Lower lobe of right lung (tissue), 2 donors: ENCODE measurements around the gene PPP1R11. TPM values are rescaled to one million over a fixed set of nuclear protein-coding genes. Genes with fewer than 3 reads are reported as not detected.

ENCODE experiments used
- ATAC-seq, 2 donors: fragments of 200-7000 bp; cut with Tn5 transposase; one replicate each; pipeline ENCODE4 v1.9.1; 2020 to 2022; ENCODE audit warnings: mild to moderate bottlenecking in 2 of 2, moderate library complexity in 2 of 2
- DNase-seq: peaks from one replicate; pipeline ENCODE4 v3.0.0-alpha.2; 2020
- H3K27ac ChIP-seq: fragments of 200-600 bp; one replicate; pipeline ENCODE4 v1.8.0; 2022
- H3K27me3 ChIP-seq: fragments of 200-600 bp; one replicate; pipeline ENCODE4 v1.8.0; 2022; ENCODE audit warnings: low read depth
- H3K36me3 ChIP-seq: fragments of 200-600 bp; one replicate; pipeline ENCODE4 v1.8.0; 2022; ENCODE audit warnings: mild to moderate bottlenecking
- H3K4me1 ChIP-seq: fragments of 200-600 bp; one replicate; pipeline ENCODE4 v1.8.0; 2022
- H3K4me3 ChIP-seq: fragments of 200-600 bp; one replicate; pipeline ENCODE4 v1.8.0; 2022; ENCODE audit warnings: mild to moderate bottlenecking
- H3K9me3 ChIP-seq: fragments of 200-600 bp; one replicate; pipeline ENCODE4 v1.8.0; 2022
- intact Hi-C: fragments of 100-400 bp; cut with DNase I; formaldehyde crosslinking; loops from one replicate; pipeline ENCODE4 v1.11.0; 2022
- total RNA-seq: library from RNA; stranded (reverse); fragmentation: NEBNext Ultra II Directional; extraction: Animal tissue kit (Norgen Biotek cat#: 25700); gene quantifications from one replicate; pipeline ENCODE4 v1.2.1, GENCODE V29; 2021
- TF ChIP-seq, protein P1 (sequence below): fragments of 200-600 bp; IDR thresholded peaks from one replicate; pipeline ENCODE4 v1.8.0; 2022; ENCODE audit warnings: antibody characterized with exemption, mild to moderate bottlenecking
- donor health status: DM: no; HTN: yes; CAD: no; lungs with severe emphysema.

Gene PPP1R11
- total RNA-seq, 1 donor from 2014 or later, result 65.7 TPM

GRCh38 chr6:30101444-30102413, 34.7 kb downstream of the PPP1R11 start:
- Histone ChIP-seq H3K4me1 (peaks cover 35% of the 10 kb centered on the region), H3K27me3 (peaks cover 12% of the 10 kb centered on the region), H3K9me3 (no peaks in the 10 kb centered on the region), H3K4me3 (peak overlapping the region; percentile 54), H3K27ac (peak overlapping the region; percentile 50), H3K36me3 (no peaks in the 10 kb centered on the region)
- peak; percentile 95 for DNase-seq
- intact Hi-C loops, result no loop called here
- TF ChIP-seq, protein P1, sequence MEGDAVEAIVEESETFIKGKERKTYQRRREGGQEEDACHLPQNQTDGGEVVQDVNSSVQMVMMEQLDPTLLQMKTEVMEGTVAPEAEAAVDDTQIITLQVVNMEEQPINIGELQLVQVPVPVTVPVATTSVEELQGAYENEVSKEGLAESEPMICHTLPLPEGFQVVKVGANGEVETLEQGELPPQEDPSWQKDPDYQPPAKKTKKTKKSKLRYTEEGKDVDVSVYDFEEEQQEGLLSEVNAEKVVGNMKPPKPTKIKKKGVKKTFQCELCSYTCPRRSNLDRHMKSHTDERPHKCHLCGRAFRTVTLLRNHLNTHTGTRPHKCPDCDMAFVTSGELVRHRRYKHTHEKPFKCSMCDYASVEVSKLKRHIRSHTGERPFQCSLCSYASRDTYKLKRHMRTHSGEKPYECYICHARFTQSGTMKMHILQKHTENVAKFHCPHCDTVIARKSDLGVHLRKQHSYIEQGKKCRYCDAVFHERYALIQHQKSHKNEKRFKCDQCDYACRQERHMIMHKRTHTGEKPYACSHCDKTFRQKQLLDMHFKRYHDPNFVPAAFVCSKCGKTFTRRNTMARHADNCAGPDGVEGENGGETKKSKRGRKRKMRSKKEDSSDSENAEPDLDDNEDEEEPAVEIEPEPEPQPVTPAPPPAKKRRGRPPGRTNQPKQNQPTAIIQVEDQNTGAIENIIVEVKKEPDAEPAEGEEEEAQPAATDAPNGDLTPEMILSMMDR, result no peak
- ATAC-seq, result peak; percentile 96

DNA sequence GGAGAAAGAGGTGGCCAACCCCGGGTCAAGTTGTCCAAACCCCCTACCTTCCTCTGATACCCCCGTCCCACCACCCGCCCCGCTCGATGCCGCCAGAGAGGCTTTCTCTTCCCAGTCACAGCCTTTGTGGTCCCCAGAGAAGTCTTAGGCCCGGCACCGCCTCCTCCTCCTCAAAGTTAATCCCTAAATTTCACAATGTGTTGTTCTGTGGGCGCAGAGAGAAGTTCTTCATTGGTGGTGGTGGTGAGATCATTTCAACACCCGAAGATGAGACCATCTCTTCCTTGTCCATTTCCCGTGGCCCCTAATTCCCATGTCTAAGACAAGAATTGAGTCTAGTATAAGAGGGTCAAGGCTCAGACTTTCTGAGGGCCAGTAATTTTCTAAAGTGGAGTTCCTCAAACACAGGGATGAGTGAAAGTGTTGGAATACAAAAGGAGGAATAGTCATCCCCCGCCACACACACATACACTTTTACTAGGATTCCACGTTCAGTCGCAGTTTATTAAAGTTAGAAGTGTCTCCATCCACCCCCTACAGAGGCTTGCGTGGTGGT, 35.5 kb downstream of the PPP1R11 start:
- Histone ChIP-seq H3K4me3 (peak overlapping the region; percentile 54), H3K36me3 (no peaks in the 10 kb centered on the region), H3K4me1 (peaks cover 35% of the 10 kb centered on the region), H3K27me3 (peaks cover 12% of the 10 kb centered on the region), H3K9me3 (no peaks in the 10 kb centered on the region), H3K27ac (peak overlapping the region; percentile 50)
- ATAC-seq (peak; percentile 11 to 47), DNase-seq (no peak)
- TF ChIP-seq, protein P1, result no peak
- intact Hi-C loops, result no loop called here

- DNase-seq, result peak; percentile 89
- Histone ChIP-seq H3K9me3 (no peaks in the 10 kb centered on the region), H3K4me1 (peaks cover 35% of the 10 kb centered on the region), H3K36me3 (no peaks in the 10 kb centered on the region), H3K4me3 (peak overlapping the region; percentile 54), H3K27ac (peak overlapping the region; percentile 50), H3K27me3 (peaks cover 10% of the 10 kb centered on the region)
- TF ChIP-seq, protein P1, result peak; percentile 89
- intact Hi-C loops, result no loop called here
- ATAC-seq, result peak; percentile 87 to 90
These were observed 36.2 kb downstream of the PPP1R11 start for GRCh38 chr6:30102970-30103871.

DNA sequence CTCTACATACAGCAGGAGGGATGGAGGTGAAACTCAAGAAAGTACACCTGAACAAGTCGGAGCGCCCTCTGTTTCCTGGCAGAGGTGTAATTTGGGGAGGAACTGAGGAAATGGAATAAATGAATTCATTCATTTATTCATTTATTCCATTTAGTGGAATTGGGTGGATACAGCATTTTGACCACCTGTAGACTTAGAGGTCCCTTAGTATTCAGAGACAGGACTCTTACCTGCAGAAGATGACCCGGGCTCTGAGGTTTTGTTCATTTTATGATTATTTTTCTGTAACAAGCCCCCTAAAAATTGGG, 36.8 kb downstream of the PPP1R11 start:
- Histone ChIP-seq H3K27me3 (peaks cover 5% of the 10 kb centered on the region), H3K36me3 (no peaks in the 10 kb centered on the region), H3K4me1 (peaks cover 35% of the 10 kb centered on the region), H3K27ac (no peak overlapping the region), H3K9me3 (no peaks in the 10 kb centered on the region), H3K4me3 (peak overlapping the region; percentile 54)
- ATAC-seq, result no peak
- TF ChIP-seq, protein P1, result no peak
- intact Hi-C loops, result no loop called here
- DNase-seq, result no peak

DNA sequence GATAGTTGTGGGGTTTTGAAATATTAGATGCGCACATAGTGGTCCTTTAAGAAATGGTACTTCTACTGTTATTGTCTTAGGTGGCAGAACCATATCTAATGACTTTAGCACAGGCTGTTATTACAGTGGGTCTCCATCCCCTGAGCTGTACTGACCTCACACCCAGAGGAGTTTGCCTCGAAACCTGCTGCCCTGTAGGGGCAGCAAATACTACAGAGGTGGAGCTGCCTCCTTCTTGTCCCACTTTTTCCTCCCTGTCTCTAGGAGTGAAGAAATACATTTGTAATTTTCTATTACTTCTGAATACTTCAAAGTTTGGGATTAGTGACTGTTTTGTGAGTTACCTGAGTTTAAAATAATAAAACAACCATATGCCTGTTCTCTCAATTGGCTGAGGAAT, 37.7 kb downstream of the PPP1R11 start:
- DNase-seq (no peak), ATAC-seq (no peak)
- intact Hi-C loops, result no loop called here
- Histone ChIP-seq H3K27me3 (peaks cover 11% of the 10 kb centered on the region), H3K9me3 (no peaks in the 10 kb centered on the region), H3K27ac (no peak overlapping the region), H3K4me3 (no peak overlapping the region), H3K36me3 (no peaks in the 10 kb centered on the region), H3K4me1 (peaks cover 35% of the 10 kb centered on the region)
- TF ChIP-seq, protein P1, result no peak
